Mucosa of rectum (tissue), 2 donors: ENCODE data around the gene GAS2L3.
A peak's percentile ranks its signal among the peaks of the same experiment; 100 is the strongest.
"Not testable (repeated sequence)": the region's sequence is repeated elsewhere in the genome, so short reads cannot be mapped to it uniquely, and the experiment has no call there.

Source experiments
- H3K27ac ChIP-seq, 2 donors: one replicate each; pipeline ENCODE4 v1.7.0; 2013; ENCODE audit warnings: inconsistent platforms in 2 of 2, low read depth in 2 of 2, low read length in 2 of 2
- H3K27me3 ChIP-seq, 2 donors: one replicate each; pipeline ENCODE4 v1.7.0; 2013; ENCODE audit warnings: low read length in 2 of 2; ENCODE audit not compliant: control insufficient read depth in 2 of 2, insufficient read depth in 2 of 2
- H3K36me3 ChIP-seq, 2 donors: one replicate each; pipeline ENCODE4 v1.7.0; 2013; ENCODE audit warnings: low read length in 2 of 2; ENCODE audit not compliant: control insufficient read depth in 2 of 2, insufficient read depth in 2 of 2
- H3K4me1 ChIP-seq, 2 donors: one replicate each; pipeline ENCODE4 v1.7.0; 2013; ENCODE audit warnings: low read length in 2 of 2, mild to moderate bottlenecking in 1 of 2; ENCODE audit not compliant: control insufficient read depth in 2 of 2, insufficient read depth in 2 of 2
- H3K4me3 ChIP-seq, 2 donors: one replicate each; pipeline ENCODE4 v1.7.0; 2013; ENCODE audit warnings: low read length in 2 of 2
- H3K9ac ChIP-seq, 2 donors: one replicate each; pipeline ENCODE4 v1.7.0; 2013; ENCODE audit warnings: low read length in 2 of 2, low read depth in 1 of 2, mild to moderate bottlenecking in 1 of 2
- H3K9me3 ChIP-seq, 2 donors: one replicate each; pipeline ENCODE4 v1.7.0; 2013; ENCODE audit warnings: low read length in 2 of 2; ENCODE audit not compliant: control insufficient read depth in 2 of 2
- donor health status: healthy.
- donor health status: Normal muscosa, but diverticular disease.

GAS2L3 gene

GRCh38 chr12:100574187-100575074 lies 947 bp downstream of the GAS2L3 start:
- Histone ChIP-seq H3K27ac (peak overlapping the region; percentile 84 to 87), H3K4me3 (peak overlapping the region; percentile 85 to 86), H3K4me1 (peaks cover 9% of the 10 kb centered on the region in 2 donors), H3K27me3 (no peaks in the 10 kb centered on the region), H3K36me3 (peaks cover 0 to 2% of the 10 kb centered on the region in 2 donors), H3K9ac (peak overlapping the region; percentile 87 to 98), H3K9me3 (no peaks in the 10 kb centered on the region)

DNA sequence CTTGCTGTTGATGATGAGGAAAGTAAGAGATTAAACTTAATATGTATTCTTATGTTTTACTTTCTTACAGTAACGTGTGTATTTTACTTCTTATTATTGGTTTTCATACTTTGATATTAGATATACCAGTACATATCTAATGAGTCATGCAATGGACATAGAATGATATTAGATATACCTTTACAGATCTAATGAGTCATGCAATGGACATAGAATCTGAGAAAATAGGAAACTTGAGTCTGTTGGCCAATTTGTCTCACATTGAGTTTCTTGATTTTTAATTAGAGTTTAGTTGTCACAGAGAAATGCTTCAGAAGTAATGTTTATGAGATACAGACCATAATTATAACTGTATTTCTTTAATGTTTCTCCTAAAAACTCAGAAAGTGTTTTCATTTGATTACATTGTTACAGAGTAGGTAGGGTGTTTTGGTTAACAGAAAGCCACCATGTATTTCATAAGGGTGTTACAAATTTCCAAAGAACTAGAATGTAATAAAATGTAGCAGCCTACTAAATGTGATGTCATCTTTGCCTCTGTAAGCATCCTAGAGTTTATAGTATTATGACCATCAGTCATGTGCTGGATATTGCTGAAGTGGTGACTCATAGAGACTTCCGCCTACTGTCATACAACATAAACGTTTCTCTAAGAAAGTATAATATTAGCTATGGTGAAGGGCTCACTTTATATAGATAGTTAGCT lies 3.0 kb downstream of the GAS2L3 start:
- Histone ChIP-seq H3K9ac (peak overlapping the region in 1 of 2 donors; percentile 10), H3K4me3 (no peak overlapping the region), H3K27me3 (no peaks in the 10 kb centered on the region), H3K27ac (peak overlapping the region; percentile 35 to 49), H3K36me3 (peaks cover 0 to 2% of the 10 kb centered on the region in 2 donors), H3K9me3 (no peaks in the 10 kb centered on the region), H3K4me1 (peaks cover 9% of the 10 kb centered on the region in 2 donors)

- H3K27me3 ChIP-seq, result no peaks in the 10 kb centered on the region
- no peak overlapping the region for H3K9ac ChIP-seq
- H3K9me3 ChIP-seq, result peaks cover 0 to 3% of the 10 kb centered on the region in 2 donors
- H3K4me3 ChIP-seq, result no peak overlapping the region
- peaks cover 0 to 2% of the 10 kb centered on the region in 2 donors for H3K36me3 ChIP-seq
- H3K27ac ChIP-seq, result no peak overlapping the region
- H3K4me1 ChIP-seq, result peaks cover 9% of the 10 kb centered on the region in 2 donors
Measured at GRCh38 chr12:100578923-100579322, 5.4 kb downstream of the GAS2L3 start.

- Histone ChIP-seq H3K27me3 (no peaks in the 10 kb centered on the region), H3K36me3 (peaks cover 0 to 2% of the 10 kb centered on the region in 2 donors), H3K4me3 (no peak overlapping the region), H3K4me1 (peaks cover 0 to 5% of the 10 kb centered on the region in 2 donors), H3K9me3 (peaks cover 0 to 3% of the 10 kb centered on the region in 2 donors), H3K27ac (no peak overlapping the region), H3K9ac (no peak overlapping the region)
Measured at GRCh38 chr12:100579844-100580243, 6.4 kb downstream of the GAS2L3 start.

- Histone ChIP-seq H3K27ac (no peak overlapping the region), H3K27me3 (no peaks in the 10 kb centered on the region), H3K4me3 (no peak overlapping the region), H3K9me3 (peaks cover 0 to 5% of the 10 kb centered on the region in 2 donors), H3K9ac (no peak overlapping the region), H3K36me3 (no peaks in the 10 kb centered on the region), H3K4me1 (no peaks in the 10 kb centered on the region)
Measured at GRCh38 chr12:100584256-100584655, 10.8 kb downstream of the GAS2L3 start.

DNA sequence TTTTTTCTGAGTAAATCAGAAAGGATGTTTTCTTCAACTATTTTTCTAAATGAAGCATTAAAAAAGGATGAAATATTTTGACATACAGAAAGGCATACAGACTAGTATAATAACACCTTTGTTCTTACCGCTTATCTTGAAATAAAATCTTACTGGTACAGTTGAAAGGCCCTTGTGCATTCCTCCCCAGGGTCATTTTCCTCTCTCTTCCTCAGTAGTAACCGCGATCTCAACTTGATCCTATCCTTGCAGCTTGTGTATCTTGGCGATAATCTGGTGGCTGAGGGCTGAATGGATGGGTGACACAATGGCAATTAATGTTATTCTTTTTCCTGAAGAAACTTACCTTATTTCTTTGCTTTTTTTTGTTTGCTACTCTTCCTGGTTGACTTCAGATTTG lies 18.5 kb downstream of the GAS2L3 start:
- H3K27ac ChIP-seq, result no peak overlapping the region
- peaks cover 0 to 2% of the 10 kb centered on the region in 2 donors for H3K4me1 ChIP-seq
- H3K27me3 ChIP-seq, result no peaks in the 10 kb centered on the region
- H3K9ac ChIP-seq, result no peak overlapping the region
- peaks cover 0 to 2% of the 10 kb centered on the region in 2 donors for H3K9me3 ChIP-seq
- H3K36me3 ChIP-seq, result no peaks in the 10 kb centered on the region
- no peak overlapping the region for H3K4me3 ChIP-seq

DNA sequence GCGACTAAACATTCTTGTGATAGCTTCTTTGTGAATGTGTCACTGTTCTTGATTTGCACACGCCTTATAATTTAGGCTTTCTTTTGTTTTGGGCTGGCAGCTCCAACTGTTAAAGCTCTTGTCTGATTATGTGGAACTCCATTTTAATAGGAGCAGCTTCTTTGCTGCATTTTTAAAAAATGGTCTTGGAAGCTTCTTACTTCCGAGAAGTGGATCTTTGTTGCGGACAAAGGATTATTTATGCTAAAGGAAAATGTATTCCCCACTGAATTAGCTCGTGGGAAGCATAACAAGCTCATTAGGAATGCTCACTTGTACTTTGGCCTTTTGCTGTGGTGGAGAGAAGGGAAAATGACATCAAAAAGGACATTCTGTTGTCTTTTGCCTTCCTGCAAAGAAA lies 20.0 kb downstream of the GAS2L3 start:
- no peak overlapping the region for H3K9ac ChIP-seq

GRCh38 chr12:100601626-100602025 lies 28.1 kb downstream of the GAS2L3 start:
- H3K27ac ChIP-seq, result no peak overlapping the region
- H3K36me3 ChIP-seq, result no peaks in the 10 kb centered on the region
- no peaks in the 10 kb centered on the region for H3K27me3 ChIP-seq
- H3K9ac ChIP-seq, result no peak overlapping the region
- no peak overlapping the region for H3K4me3 ChIP-seq
- H3K4me1 ChIP-seq, result no peaks in the 10 kb centered on the region
- H3K9me3 ChIP-seq, result no peaks in the 10 kb centered on the region

More for the DNA sequence above, 20.0 kb downstream of the GAS2L3 start:
- Histone ChIP-seq H3K27ac (no peak overlapping the region), H3K4me3 (peak overlapping the region in 1 of 2 donors; percentile 1), H3K4me1 (peaks cover 0 to 2% of the 10 kb centered on the region in 2 donors), H3K36me3 (no peaks in the 10 kb centered on the region), H3K27me3 (no peaks in the 10 kb centered on the region), H3K9me3 (peaks cover 0 to 1% of the 10 kb centered on the region in 2 donors)

GRCh38 chr12:100602997-100603396 lies 29.5 kb downstream of the GAS2L3 start:
- not testable (repeated sequence) for H3K4me1 ChIP-seq, H3K27me3 ChIP-seq, H3K9ac ChIP-seq, H3K4me3 ChIP-seq, H3K9me3 ChIP-seq, H3K27ac ChIP-seq, H3K36me3 ChIP-seq

GRCh38 chr12:100608776-100609175 lies 35.3 kb downstream of the GAS2L3 start:
- Histone ChIP-seq H3K4me3 (no peak overlapping the region), H3K27ac (no peak overlapping the region), H3K4me1 (peaks cover 0 to 11% of the 10 kb centered on the region in 2 donors), H3K27me3 (no peaks in the 10 kb centered on the region), H3K9ac (no peak overlapping the region), H3K9me3 (no peaks in the 10 kb centered on the region), H3K36me3 (no peaks in the 10 kb centered on the region)
